ENCODE data around the gene ANKRA2.

DNA sequence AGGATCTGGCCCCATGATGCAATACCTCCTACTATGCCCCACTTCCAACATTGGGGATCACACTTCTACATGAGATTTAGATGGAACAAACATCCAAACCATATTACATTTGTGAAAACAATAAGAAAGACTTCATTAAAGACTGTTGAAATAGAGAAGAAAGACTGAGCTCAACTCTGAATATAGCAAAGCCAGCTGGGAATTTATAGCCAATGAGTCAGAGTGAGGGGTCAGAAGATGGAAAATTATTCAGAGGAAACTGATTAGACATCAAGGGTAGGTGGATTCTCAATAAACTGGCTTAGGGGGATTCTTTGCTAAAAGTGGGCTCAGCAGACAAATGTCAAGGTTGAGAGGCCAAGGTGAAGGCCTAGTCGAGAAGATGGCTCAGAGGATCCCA lies 41.6 kb downstream of the ANKRA2 start:
- TF ChIP-seq, protein P1, sequence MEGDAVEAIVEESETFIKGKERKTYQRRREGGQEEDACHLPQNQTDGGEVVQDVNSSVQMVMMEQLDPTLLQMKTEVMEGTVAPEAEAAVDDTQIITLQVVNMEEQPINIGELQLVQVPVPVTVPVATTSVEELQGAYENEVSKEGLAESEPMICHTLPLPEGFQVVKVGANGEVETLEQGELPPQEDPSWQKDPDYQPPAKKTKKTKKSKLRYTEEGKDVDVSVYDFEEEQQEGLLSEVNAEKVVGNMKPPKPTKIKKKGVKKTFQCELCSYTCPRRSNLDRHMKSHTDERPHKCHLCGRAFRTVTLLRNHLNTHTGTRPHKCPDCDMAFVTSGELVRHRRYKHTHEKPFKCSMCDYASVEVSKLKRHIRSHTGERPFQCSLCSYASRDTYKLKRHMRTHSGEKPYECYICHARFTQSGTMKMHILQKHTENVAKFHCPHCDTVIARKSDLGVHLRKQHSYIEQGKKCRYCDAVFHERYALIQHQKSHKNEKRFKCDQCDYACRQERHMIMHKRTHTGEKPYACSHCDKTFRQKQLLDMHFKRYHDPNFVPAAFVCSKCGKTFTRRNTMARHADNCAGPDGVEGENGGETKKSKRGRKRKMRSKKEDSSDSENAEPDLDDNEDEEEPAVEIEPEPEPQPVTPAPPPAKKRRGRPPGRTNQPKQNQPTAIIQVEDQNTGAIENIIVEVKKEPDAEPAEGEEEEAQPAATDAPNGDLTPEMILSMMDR (IDR thresholded peaks at IDR 0.05) = no peak
- TF ChIP-seq POLR2A (IDR thresholded peaks at IDR 0.05) = no peak
